ENCODE results near the gene CADM1.

Gene CADM1

DNA sequence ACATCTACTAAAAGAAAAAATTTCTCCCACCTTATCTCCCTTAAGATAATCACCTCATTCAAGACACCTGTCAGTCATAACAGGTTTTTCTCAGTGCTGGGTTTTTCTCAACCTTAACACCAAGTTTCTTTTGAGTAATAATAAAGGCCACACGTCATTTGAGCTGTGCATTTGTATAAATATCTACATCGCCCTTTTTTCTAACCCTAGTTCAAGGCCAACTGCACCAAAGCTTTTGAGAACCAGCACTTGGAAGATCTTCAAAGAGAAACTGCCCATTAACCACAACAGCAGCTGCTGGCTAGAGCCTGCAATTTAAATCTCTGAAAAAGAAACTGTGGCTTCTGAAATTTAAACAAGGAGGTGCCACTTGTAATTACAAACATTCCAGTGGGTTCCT, 6.9 kb downstream of the CADM1 start:
- peak overlapping the region; percentile 39 for H3K4me3 ChIP-seq (ENCODE audit: low read length)
- H3K9me3 ChIP-seq (ENCODE audit: insufficient read depth, low read length): no peaks in the 10 kb centered on the region
- H3K27me3 ChIP-seq (ENCODE audit: low read depth, low read length): peaks cover 42% of the 10 kb centered on the region
- peak overlapping the region; percentile 79 for H3K4me2 ChIP-seq (ENCODE audit: low read length)
- no peaks in the 10 kb centered on the region for H3K79me2 ChIP-seq (ENCODE audit: low read length)
- peaks cover 71% of the 10 kb centered on the region for H3K4me1 ChIP-seq (ENCODE audit: low read length)
- H2AFZ ChIP-seq (ENCODE audit: low read depth, low read length): no peak overlapping the region
- TF ChIP-seq, protein P1, sequence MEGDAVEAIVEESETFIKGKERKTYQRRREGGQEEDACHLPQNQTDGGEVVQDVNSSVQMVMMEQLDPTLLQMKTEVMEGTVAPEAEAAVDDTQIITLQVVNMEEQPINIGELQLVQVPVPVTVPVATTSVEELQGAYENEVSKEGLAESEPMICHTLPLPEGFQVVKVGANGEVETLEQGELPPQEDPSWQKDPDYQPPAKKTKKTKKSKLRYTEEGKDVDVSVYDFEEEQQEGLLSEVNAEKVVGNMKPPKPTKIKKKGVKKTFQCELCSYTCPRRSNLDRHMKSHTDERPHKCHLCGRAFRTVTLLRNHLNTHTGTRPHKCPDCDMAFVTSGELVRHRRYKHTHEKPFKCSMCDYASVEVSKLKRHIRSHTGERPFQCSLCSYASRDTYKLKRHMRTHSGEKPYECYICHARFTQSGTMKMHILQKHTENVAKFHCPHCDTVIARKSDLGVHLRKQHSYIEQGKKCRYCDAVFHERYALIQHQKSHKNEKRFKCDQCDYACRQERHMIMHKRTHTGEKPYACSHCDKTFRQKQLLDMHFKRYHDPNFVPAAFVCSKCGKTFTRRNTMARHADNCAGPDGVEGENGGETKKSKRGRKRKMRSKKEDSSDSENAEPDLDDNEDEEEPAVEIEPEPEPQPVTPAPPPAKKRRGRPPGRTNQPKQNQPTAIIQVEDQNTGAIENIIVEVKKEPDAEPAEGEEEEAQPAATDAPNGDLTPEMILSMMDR (IDR thresholded peaks at IDR 0.05; ENCODE audit: low read depth, low read length): no peak
- peak; percentile 36; the same call in 1 of the 2 replicates for TF ChIP-seq EZH2phosphoT487 (IDR thresholded peaks at IDR 0.05; ENCODE audit: low read depth)
- peak overlapping the region; percentile 18; the same call in 1 of the 2 replicates for H3K9ac ChIP-seq (ENCODE audit: low read length)
- no peaks in the 10 kb centered on the region for H3K36me3 ChIP-seq (replicated peaks; ENCODE audit: low read depth, low read length)
- H4K20me1 ChIP-seq (ENCODE audit: insufficient read depth, low read length): no peaks in the 10 kb centered on the region
- H3K27ac ChIP-seq (ENCODE audit: low read length): peak overlapping the region; percentile 69

DNA sequence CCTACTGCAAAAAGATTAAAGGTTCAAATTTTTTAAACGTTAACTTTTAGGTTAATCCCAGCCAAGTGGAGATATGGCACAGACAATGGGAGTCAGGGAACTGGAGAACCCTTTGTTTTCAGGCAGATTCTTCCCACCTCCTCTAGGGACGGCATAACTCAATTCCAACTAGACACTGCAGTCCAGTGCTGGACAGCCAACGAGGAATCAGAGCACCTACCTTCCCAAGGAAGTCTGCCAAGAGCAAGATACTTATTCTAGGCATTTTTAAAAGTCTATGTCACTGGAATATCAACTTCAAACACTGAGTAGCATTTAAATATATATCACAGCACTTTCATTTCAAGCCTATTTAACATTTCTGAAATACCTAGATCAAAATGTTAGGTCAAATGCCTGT, 7.3 kb downstream of the CADM1 start:
- Histone ChIP-seq H2AFZ (ENCODE audit: low read depth, low read length) (no peak overlapping the region), H3K27me3 (ENCODE audit: low read depth, low read length) (peaks cover 42% of the 10 kb centered on the region), H3K9ac (ENCODE audit: low read length) (peak overlapping the region; percentile 18; the same call in 1 of the 2 replicates), H3K4me3 (ENCODE audit: low read length) (peak overlapping the region; percentile 26), H3K4me1 (ENCODE audit: low read length) (peaks cover 69% of the 10 kb centered on the region), H3K79me2 (ENCODE audit: low read length) (no peaks in the 10 kb centered on the region), H3K36me3 (replicated peaks; ENCODE audit: low read depth, low read length) (no peaks in the 10 kb centered on the region), H3K27ac (ENCODE audit: low read length) (peak overlapping the region; percentile 69), H3K4me2 (ENCODE audit: low read length) (peak overlapping the region; percentile 79), H3K9me3 (ENCODE audit: insufficient read depth, low read length) (no peaks in the 10 kb centered on the region), H4K20me1 (ENCODE audit: insufficient read depth, low read length) (no peaks in the 10 kb centered on the region)
- TF ChIP-seq, protein P1 (IDR thresholded peaks at IDR 0.05; ENCODE audit: low read depth, low read length): no peak
- no peak for TF ChIP-seq EZH2phosphoT487 (IDR thresholded peaks at IDR 0.05; ENCODE audit: low read depth)

DNA sequence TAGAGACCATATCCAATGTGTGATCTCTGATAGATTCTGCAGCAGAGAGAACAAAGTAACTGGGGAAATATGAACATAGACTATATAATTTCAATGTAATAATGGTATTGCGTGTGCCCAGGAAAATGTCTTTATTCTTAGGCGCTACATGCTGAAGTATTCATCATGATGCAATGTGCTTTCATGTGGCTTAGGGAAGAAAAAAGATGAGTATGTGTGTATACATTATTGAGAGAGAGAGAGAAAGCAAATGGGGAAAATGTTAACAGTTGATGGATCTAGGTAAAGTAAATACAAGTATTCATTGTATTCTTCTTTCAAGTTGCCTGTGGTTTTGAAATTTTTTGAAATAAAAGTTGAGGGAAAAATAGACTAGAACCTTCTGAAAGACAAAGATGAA, 10.3 kb downstream of the CADM1 start:
- Histone ChIP-seq H3K9me3 (ENCODE audit: insufficient read depth, low read length) (no peaks in the 10 kb centered on the region), H3K4me1 (ENCODE audit: low read length) (peaks cover 41% of the 10 kb centered on the region), H3K36me3 (replicated peaks; ENCODE audit: low read depth, low read length) (no peaks in the 10 kb centered on the region), H3K27me3 (ENCODE audit: low read depth, low read length) (peaks cover 26% of the 10 kb centered on the region), H3K79me2 (ENCODE audit: low read length) (no peaks in the 10 kb centered on the region), H3K9ac (ENCODE audit: low read length) (no peak overlapping the region), H4K20me1 (ENCODE audit: insufficient read depth, low read length) (no peaks in the 10 kb centered on the region), H3K27ac (ENCODE audit: low read length) (no peak overlapping the region), H2AFZ (ENCODE audit: low read depth, low read length) (no peak overlapping the region), H3K4me3 (ENCODE audit: low read length) (no peak overlapping the region), H3K4me2 (ENCODE audit: low read length) (no peak overlapping the region)
- TF ChIP-seq, protein P1 (IDR thresholded peaks at IDR 0.05; ENCODE audit: low read depth, low read length): no peak
- no peak for TF ChIP-seq EZH2phosphoT487 (IDR thresholded peaks at IDR 0.05; ENCODE audit: low read depth)

DNA sequence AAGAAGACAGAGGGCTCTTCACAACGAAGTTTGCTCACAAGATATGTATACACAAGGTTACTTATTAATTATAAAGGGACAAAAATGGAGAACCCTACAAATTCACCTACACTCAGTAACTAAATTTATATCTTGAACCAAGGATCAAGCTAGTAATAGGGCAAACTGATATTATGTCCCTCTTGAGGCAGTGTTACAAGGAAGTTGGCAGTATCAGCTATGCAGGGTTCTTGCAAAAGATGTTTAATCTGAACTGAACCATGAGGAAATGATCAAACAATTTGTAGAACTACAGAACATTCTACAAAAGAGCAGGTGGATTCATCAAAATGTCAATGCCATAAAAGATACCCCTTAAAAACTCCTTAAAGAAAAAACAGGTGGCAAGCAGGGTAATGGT, 10.7 kb downstream of the CADM1 start:
- Histone ChIP-seq H3K9me3 (ENCODE audit: insufficient read depth, low read length) (no peaks in the 10 kb centered on the region), H3K9ac (ENCODE audit: low read length) (no peak overlapping the region), H3K36me3 (replicated peaks; ENCODE audit: low read depth, low read length) (no peaks in the 10 kb centered on the region), H3K4me2 (ENCODE audit: low read length) (no peak overlapping the region), H3K4me1 (ENCODE audit: low read length) (peaks cover 38% of the 10 kb centered on the region), H3K27ac (ENCODE audit: low read length) (no peak overlapping the region), H2AFZ (ENCODE audit: low read depth, low read length) (no peak overlapping the region), H3K79me2 (ENCODE audit: low read length) (no peaks in the 10 kb centered on the region), H4K20me1 (ENCODE audit: insufficient read depth, low read length) (no peaks in the 10 kb centered on the region), H3K4me3 (ENCODE audit: low read length) (no peak overlapping the region), H3K27me3 (ENCODE audit: low read depth, low read length) (peaks cover 26% of the 10 kb centered on the region)
- TF ChIP-seq, protein P1 (IDR thresholded peaks at IDR 0.05; ENCODE audit: low read depth, low read length): no peak
- no peak for TF ChIP-seq EZH2phosphoT487 (IDR thresholded peaks at IDR 0.05; ENCODE audit: low read depth)

Measured in OCI-LY3 (cell line).